ENCODE results near the gene NOTCH4. TPM values are rescaled to one million over a fixed set of nuclear protein-coding genes. Genes with fewer than 3 reads are reported as not detected.
"Not testable (repeated sequence)": the region's sequence is repeated elsewhere in the genome, so short reads cannot be mapped to it uniquely, and the experiment has no call there.

Gene NOTCH4
- total RNA-seq, 1 donor from 2014 or later = 9.6 TPM

DNA sequence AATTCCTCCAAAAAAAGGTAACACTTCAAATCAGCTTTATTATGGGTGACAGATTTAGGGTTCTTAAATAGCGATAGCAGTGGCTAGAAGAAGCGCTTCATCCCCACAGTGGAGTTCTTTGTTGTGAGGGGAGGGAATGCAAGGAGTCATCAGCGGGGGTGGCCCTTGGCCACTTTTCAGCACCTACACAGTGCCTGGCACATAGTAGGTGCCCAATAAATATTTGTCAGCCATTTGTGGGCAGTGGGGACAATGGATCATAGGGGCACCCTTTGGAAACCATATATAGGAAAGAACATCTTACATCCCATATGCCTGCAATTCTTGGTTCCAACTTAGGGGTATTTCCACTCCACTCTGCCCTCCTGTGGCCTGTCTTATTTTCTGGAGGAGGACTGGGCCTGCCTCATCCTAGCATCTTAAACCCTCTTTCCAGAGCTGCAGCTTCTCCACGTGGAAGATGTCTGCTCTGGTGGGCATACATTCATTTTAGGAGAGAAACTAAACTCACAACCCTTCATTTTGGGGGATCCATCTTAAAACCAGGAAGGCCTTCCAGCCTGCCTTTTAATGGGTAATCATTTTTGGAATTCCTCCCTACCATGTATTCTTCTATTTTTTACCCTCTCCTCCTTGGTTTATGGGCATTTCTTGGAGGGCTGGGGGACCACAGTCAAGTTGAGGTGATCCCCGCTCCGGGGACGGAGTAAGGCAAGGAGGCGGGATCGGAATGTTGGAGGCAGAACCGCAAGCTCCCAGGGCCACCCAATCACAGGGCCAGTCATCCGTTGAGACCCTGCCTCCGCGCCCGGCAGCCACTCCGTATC, 28.8 kb downstream of the NOTCH4 start:
- DNase-seq (ENCODE audit: low spot score) (no peak), ATAC-seq (no peak)

DNA sequence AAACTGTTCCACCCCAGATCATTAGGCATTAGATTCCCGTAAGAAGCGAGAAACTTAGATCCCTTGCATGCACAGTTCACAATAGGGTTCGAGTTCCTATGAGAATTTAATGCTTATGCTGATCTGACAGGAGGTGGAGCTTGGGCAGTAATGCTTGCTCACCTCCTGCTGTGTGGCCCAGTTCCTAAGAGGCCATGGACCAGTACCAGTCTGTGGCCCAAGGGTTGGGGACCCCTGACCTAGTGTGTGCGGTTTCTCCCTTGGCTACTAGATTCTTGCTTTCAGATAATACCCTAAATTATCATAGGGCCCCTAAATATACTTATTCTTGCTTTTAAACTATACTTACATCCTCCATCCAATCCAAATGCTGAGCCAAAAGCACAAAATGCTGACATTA, 29.5 kb downstream of the NOTCH4 start:
- ATAC-seq = no peak
- DNase-seq (ENCODE audit: low spot score) = no peak

DNA sequence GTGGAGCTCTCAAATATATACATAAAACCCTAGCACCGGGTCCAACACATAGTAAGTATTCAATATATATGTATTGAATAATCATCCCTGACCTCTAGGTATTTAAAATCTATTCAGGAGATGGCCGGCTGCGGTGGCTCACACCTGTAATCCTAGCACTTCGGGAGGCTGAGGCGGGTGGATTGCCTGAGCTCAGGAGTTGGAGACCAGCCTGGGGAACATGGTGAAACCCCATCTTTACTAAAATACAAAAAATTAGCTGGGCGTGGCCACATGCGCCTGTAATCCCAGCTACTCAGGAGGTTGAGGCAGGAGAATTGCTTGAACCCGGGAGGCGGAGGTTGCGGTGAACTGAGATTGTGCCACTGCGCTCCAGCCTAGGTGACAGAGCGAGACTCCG, 30.8 kb downstream of the NOTCH4 start:
- DNase-seq (ENCODE audit: low spot score); ATAC-seq: not testable (repeated sequence)

DNA sequence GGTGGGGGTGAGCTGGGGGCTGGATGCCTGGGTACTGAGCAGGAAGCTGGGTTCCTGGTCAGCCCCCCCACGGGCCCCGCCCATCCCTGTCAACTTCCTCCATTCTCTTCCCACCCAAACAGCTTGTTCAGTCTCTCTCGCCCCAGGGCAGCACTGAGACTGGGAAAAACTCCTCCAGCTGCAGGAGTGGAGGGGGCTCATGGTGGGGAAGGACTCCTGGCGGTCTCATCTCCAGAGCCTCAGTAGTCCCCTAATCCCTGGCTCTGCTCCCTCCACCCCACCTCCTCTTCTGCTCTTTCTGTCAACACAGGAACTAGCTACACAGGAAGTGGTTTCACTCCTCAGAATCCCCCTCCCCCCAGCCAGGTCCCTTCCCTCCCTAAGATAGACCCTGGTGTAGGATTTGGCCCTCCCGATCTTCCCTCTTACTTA, 31.2 kb downstream of the NOTCH4 start, which contains the start of gene GPSM3:
Gene GPSM3 (minus strand): TSS at position 36 of the 432 bp plus-strand sequence. CDS start 130 bp downstream, outside the sequence.
- ATAC-seq (no peak), DNase-seq (ENCODE audit: low spot score) (peak; percentile 63)

DNA sequence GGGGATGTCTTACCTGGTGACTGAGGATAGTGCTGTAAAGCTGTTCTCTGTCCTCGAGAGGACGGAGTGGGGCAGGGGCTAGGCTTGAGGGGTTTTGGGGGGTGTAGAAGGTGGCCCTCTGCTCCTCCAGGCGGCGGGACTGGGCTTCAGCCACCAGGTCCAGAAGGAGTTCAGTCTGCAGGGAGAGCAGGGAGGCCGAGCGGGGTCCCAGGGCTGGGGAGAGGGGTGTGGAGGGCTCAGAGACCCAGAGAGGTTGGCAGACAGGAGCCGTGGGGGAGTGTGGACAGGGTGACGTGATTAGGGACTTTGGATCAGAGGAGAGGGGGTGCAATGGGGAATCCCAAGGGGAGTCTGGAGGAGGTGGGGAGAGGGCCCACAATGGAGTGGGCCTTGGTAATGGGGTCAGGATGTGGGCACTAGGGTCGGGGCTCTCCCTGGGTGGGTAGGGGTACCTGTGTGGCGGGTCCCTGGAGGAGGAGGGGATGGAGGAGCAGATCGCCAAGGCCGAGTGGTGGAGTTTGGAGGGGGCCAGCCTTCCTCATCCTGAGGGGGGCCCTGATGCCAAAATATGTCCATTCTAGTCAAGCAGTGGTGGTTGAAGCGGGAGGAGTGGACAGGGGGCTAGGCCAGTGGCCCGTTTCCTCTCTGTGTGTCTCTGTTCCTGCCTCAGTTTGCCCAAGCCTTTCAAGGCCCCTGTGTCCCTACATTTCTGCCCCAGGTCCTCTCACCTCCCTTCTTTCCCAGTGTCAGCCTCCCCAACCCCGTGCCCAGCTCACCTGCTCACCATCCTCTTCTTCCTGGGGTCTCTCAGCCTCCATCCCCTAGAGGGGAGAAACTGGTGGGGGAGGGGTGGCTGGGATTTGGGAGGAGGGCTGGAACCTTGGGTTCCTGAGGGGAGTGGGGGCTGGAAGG, 31.9 kb downstream of the NOTCH4 start:
- DNase-seq (ENCODE audit: low spot score) = no peak
- no peak for ATAC-seq

DNA sequence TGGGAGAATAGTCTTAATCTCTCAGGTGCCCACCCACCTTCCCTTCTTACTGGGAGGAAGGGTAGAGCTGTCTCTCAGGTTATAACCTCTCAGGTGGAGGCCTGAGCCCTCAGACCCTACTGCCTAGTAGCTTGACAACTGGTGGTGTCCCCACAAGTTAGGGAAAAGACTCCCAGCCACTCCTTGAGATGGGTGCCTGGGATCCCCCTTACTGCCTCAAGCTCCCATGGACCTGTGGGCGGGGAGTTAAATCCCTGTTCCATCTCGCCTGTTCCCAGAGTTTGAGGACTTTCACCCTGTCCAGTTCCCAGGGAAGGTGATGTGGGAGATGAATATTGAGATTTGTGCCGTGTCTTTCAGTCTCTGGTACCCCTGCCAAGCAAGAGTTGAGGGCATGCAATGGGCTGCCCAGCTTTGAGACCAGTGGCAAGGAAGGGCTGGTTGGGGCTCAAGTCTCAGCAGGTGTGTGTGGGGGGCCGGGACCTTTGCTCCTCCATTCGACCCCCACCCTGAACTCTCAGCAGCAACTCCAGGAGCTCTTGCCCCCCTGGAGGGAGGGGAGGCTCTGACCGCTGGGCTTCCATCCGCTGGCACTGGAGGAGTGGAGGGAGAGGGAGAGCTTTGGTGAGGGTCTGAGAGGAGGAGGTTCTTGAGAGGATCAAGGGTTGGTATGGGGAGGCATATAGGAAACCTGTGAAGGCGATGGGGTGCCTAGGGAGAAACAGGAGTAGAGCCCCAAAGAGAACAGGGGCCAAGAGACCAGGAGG, 32.8 kb downstream of the NOTCH4 start:
- no peak for DNase-seq (ENCODE audit: low spot score)
- no peak for ATAC-seq

DNA sequence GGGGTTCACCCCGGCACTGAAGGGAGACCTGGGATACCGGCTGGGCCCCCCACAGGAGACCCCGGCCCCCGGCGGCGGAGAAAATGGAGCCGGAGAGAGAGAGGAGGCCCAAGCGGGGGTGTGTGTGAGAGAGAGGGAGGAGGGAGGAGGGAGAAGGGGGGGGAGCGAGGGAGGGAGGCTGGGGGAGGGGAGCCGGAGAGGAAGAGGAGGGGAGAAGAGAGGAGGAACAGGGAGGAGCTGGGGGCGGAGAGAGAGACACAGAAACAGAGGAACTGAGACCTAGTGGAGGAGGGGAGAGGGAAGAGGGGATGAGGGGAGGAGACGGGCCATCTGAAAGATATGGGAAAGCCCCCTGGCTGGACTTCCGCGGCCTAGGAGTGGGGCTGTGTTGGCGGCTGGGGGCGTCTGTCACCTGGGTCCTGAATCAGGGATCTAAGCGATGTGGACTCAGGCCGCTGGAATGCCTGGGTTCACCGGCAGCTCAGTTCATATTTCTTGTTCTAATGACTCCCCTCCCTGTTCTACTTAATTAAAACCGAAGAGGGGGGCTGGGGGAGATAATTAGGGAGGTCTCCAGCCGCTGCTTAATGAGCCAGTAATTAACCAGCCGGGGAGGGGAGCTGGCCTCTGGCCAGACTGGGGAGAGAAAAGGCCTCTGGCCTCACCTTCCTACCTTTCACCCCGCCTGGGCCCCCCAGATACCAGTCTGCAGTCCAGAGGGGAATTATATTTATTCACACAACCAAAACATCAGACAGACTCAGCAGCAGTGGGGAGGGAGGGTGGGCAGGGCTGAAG, 33.6 kb downstream of the NOTCH4 start, which contains the start of gene PBX2:
Gene PBX2 (minus strand): TSS at position 149 of the 798 bp plus-strand sequence. CDS start 287 bp downstream, outside the sequence.
- peak; percentile 90 for ATAC-seq
- peak; percentile 90 for DNase-seq (ENCODE audit: low spot score)

DNA sequence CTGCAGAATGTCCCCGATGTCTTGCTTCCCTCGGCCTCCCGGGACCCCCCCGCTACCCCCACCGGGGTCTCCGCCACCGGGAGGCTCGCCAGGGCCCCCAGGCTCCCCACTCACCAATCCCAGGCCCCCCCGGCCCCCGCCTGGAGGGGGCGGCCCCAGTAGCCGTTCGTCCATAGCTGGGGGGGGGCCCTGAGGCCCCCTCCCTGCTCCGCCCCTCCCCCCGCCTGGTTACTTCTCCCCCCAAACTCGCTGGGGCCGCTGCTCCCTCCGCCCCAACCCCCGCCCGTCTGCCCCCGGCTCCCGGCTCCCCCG, 34.2 kb downstream of the NOTCH4 start:
- no peak for DNase-seq (ENCODE audit: low spot score)
- peak; percentile 4 for ATAC-seq

DNA sequence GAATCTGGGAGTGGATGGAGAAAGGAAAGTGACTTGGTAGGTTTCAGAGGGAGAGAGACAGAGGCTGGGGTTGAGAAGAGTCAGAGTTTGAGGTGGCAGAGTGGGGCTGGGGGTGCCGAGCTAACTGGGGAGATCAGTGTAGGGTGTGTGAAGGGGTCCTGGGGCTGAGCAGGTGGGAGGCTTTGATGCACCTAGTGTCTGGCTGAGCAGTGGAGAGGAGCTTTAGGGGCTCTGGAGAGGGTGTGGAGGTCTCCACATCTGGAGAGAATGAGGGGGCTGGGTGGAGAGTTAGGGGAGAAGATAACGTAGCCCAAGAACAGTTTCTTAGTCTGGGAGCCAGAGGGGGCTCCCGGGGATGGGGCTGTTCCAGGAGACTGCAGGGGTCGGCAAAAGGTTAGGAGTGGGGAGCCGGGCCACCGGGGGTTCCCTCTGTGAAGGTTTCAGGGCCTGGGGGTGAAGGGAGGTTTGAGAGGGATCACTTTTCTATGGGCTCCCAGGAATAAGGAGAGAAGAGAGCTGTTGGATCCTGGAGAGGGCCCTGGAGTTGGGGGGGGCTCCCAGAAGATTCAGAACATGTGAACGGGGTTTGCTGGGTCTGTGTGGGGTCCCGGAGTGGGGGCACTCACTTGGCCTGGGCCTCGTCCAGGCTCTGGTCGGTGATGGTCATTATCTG, 34.7 kb downstream of the NOTCH4 start:
- no peak for ATAC-seq
- no peak for DNase-seq (ENCODE audit: low spot score)

DNA sequence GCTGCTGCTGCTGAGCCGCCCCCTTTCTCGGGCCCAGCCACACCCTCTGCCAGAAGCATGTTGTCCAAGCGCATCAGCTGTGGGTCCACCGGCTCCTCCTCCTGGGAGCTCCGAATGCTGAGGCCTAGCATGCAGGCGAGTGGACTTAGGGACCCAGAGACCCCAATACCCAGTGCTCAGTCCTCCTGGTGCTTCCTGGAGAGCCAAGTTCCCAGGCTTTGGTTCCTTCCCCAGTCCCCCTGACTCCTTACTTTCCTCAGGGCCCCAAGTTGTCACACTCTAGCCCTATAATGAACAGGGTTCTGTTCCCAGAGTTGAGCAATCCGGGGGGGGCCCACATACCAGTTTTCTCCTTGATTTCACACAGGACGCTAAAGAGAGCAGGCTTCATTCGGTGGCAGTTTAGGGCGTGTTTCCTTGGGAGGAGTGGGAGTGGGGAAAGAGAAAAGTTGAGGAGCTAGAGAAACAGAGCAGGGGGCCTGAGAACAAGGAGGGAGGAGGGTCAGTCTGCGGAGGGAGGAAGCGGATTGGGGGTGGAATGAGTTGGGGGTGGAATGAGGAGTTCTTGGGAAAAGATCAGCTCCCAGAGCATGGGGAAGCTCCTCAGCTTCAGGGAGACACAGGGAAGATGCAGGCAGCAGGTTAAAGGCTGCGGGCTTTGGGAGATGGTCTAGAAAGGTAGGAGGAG, 35.3 kb downstream of the NOTCH4 start:
- DNase-seq (ENCODE audit: low spot score) (no peak), ATAC-seq (no peak)

DNA sequence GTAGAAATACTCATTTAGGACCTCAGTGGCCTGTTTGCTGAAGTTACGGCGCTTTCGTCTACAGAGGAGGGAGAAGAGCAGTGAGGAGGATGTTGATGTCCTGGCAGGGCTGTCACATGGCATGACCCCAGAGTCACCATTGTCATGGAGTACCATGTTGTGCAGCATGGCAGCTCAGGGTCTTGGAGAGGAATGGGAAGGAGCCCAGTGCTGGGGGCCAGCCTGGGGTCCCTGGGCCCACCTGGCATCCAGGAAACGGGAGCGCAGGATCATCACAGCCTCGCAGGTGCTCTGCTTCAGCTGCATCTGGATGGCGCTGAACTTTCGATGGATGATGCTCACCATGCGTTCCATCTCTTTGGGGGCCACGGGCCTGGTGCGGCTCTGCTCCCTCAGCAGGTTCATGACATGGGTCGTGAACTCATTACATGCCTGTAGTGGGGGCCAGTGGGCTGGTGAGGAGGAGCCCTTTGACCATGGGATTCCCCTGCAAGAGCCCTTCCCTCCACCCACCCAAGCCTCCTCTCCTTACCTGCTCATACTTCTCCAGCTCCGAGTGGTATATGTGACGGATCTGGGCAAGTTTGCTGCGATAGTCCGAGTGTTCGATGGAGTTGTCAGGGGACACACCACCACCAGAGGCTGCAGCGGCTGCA, 36.0 kb downstream of the NOTCH4 start:
- not testable (repeated sequence) for DNase-seq (ENCODE audit: low spot score); ATAC-seq

DNA sequence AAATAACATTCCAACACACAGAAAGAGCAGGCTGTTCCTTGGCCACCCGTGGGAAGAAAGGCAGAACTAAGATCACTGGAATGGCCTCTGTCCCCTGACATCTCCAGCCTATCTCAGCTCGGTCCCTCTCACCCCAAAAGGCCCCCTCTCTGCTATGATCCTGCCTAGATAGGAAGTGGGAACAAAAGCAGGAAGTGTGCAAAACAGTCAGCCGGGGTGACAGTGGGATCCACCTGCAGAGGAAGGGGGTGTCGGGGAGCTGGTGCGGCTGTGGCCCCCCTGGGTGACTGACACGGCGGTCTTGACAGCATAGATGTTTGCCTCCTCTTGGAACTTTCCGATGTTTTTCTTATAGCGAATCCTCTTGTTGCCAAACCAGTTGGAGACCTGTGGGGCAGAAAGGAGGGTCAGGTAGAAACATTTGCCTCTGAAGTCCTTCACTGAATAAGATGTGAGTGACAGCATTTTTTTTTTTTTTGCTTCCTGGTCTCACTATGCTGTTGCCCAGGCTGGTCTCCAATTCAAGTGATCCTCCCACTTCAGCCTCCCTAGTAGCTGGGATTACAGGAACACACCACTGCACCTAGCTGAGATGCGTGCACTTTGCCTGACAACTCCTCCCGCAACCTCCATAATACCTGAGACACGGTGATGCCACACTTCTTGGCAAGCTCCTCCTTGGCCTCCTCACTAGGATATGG, 36.7 kb downstream of the NOTCH4 start:
- DNase-seq (ENCODE audit: low spot score) = no peak

DNA sequence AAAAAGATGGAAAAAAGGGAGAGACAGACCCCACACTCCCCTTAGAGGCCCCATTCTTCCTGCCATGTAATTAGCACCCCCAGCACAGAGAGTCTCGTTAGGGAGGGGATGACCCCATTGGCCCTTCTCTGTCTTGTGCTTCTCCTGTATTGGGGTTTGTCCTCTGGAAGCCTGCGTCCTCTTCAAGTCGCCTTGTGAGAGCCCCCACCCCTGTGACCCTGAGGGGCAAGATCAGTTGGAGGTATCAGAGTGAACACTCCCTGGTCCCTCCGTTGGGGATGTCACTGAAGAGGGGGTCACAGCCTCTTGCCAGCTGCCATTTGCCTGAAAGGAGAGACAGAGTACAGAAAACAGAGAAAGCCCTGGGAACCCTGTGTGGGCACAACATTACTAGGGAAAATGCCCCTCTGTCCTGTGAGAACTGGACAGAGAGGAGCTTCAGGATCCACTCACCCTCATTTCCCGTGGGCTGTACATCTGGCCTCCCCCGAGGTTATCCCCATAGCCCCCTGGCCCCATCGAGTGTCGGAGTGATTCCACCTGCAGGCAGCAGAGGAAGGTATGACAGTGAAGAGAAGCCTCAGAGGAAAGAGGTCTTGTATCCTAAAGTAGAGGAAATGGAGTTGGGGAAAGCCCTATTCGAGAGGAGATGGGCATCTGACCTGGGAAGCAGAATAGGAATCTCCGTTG, 37.6 kb downstream of the NOTCH4 start:
- not testable (repeated sequence) for ATAC-seq

More for the DNA sequence above, 36.7 kb downstream of the NOTCH4 start:
- no peak for ATAC-seq

DNA sequence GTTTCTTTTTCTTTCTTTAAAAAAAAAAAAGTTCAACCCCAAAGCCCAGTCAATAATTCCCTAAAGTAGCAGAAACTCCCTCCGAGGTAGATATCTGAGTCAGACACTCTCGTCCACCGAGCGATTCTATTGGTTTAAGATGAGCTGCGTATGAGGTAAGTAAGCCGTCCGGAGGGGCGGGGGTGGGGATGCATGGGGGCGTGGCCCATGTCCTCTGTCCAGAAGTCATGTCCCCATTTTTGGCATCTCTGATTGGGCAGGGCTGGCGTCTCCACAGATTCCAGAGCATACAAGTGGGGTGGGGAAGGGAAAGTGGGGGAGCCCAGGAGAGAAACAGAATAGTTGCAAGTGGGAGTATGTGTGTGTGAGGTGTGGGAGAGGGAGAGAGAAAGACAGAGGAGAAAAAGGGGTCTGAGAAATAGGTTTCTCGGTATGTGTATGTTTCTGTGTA, 38.2 kb downstream of the NOTCH4 start:
- ATAC-seq = peak; percentile 48
- not testable (repeated sequence) for DNase-seq (ENCODE audit: low spot score)

More for the DNA sequence above, 37.6 kb downstream of the NOTCH4 start:
- DNase-seq (ENCODE audit: low spot score) = not testable (repeated sequence)

DNA sequence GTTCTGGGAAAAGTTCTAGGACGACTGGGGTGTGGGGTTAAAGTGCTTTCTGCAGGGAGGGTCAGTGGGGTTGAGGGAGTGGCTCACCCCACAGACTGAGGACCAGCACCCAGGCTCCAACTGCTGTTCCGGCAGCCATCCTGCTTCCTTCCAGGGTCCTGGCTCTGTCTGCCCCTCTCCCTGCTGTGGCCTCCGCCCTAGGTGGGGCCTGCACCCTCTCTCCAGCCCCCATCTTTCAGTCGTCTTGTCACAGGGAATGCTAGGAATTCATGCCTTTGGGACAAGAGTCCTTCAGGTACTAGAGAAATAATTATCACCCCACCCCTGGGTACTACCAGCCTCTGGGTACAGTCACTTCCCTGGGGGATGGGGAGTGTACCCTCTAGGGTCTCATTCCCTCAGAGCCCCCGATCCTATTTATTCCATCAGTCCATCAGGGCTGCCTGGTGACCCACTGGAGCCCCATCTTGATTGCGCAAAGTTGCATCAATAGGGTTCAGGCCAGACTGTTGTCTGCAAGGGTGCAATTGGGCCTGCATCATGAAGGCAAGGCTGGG, 39.7 kb downstream of the NOTCH4 start, which contains the start of gene AGER:
Gene AGER (minus strand): TSS at position 170 of the 557 bp plus-strand sequence. CDS start 31 bp downstream, at position 139.
- DNase-seq (ENCODE audit: low spot score) (no peak), ATAC-seq (no peak)

DNA sequence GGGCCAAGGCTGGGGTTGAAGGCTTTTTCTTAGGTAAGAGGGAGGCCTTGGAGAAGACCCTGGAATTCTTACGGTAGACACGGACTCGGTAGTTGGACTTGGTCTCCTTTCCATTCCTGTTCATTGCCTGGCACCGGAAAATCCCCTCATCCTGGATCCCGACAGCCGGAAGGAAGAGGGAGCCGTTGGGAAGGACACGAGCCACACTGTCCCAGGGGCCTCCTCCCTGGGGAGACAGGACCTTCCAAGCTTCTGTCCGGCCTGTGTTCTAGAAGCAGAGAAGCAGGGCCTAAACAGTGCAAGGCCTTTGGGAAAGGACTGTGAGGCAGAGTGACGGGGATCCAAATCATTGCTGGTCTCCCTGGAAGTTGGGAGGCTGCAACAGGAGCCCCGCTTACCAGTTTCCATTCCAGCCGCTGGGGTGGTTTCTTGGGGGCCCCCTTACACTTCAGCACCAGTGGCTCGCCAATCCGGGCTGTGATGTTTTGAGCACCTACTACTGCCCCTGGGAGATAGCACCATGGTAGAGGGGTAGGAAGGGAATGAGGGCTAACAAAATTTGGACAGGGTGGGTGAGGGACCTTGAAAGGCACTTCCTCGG, 40.3 kb downstream of the NOTCH4 start:
- ATAC-seq (no peak), DNase-seq (ENCODE audit: low spot score) (no peak)

Data from left lobe of liver (tissue), 2 donors.